ENCODE results near the gene SIM1.

The SIM1 gene

DNA sequence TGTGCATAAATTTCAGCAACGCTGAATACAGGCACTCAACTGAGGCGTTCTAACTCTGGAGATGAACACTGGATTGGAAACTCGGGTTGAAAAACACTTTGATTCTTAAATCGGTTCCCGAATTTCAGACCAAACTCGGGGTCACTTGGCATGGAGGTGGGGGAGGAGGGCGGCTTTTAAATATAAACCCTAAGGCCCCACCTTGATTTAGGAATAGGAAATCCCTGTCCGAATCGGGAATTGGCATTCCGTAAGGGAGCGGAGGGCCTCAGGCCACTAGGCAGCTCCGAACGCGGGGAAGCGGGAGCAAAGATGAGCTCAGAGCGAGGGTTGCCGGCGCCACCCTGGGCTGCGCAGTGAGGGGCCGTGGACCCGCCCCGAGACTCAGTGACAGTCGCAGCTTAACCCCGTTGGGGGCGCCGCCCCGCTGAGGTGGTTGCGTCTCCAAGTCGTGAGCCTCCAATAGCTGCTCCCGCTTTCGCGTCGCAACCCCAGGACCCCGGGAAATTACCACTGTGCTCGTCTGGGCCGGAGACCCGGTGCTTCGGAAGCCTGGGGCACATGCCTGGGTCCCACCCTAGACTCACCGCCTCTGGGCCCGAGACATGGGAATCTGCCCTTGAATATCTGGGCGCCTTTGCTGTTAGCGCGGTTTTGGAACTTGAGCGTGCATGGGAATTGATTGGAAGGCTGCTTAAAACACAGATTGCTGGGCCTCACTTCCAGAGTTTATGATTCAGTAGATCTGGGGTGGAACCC is 4.6 kb upstream of the SIM1 start:
- DNase-seq: no peak

DNA sequence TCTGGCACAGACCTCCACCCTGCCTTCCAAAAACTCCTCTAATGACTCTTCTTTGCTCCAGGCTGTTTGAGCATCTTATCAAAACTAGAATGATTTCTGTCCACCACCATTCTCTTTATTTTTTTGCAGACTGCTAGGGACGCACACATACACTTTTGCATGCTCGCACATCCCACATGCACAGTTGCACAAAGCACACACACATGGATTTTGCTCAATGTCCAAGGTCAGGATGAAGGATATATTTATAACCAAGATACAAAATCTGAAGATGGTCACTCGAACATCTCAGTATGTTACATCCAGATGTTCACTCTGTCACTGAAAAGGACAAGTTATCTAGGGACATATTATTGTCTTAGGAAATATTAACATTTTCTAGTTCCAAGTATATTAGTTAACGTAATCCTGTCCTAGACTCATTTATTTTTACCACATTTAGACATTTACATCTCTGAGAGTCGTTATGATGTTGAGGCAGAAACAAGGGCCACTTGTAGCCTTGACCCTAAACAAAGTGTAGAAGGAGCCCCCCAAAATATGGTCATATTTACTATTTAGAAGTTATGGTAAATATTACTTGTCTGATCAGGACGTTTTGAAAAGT is 3.4 kb upstream of the SIM1 start:
- no peak for DNase-seq

DNA sequence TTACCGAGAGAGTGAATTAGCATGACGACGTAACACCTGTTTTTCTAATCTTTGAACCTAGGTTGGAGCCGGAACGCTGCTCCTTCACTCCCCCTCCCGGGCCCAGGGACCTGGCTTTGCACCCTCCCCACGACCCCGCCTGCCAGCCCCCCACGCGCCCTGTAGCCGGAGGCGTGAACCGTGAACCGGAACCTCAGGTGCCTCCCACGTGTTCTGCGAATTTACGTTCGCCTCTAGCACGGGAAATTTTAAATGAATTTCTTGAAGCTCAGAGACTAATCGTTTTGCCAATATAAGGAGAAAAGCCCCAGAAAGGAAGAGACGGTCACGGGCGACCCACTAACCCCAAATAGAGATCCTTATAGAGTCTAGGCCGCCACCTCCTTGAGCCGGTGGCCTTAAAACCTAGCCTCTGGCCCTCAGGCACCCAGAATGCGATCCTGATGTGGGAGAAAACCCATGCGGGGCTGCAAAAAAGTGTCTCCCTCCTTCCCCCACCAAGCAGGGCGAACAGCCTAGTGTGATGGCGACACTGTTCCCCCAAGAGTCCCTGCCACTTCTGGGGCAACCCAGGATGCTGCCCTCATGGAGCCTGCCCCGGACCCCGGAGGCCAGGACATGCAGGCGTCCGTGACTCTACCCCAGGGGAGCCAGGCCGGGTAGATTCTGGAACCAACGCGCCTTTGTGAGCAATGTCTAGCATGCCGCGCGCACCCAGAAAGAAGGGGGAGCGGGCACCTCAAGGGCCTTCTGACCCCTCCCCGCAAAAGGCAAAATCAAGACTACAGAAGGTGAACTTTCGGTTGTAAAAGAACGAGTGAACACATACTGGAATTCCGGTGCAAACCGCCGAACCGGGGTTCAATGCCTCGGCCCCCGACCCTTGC is 2.7 kb upstream of the SIM1 start:
- DNase-seq: no peak

DNA sequence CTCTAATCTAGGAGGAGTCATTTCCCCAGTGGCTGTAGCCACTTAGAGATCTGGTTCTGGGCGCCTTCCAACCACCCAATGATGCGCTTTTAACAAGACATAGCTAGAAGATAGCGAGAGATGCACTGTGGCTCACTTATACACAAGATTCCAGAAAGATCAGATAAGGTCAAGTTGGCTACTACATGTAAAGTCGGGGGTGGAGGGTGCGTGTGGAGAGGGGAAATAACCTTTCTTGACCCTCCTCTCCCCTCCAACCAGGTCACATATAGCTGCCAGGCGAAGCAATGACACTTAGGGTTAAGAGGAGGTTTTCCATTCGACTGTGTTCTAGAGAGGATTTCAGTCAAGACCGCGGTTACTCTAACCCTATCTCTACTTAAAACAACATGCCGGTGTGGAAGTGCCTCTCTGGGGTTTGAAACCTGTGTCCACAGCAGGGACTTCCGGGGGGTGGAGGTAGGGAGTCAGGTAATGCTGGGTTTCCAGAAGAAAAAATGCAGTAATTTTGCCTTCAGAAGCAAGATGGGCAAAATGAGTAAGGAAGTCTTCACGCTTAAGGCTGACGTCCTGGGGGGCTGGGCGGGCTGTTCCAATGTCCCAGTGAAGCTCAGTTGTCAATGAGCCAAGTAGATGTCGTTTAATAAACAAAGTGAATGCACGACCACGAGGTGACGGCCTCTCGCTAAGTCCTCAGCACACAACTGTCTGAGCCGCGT is 1.8 kb upstream of the SIM1 start:
- DNase-seq: no peak

DNA sequence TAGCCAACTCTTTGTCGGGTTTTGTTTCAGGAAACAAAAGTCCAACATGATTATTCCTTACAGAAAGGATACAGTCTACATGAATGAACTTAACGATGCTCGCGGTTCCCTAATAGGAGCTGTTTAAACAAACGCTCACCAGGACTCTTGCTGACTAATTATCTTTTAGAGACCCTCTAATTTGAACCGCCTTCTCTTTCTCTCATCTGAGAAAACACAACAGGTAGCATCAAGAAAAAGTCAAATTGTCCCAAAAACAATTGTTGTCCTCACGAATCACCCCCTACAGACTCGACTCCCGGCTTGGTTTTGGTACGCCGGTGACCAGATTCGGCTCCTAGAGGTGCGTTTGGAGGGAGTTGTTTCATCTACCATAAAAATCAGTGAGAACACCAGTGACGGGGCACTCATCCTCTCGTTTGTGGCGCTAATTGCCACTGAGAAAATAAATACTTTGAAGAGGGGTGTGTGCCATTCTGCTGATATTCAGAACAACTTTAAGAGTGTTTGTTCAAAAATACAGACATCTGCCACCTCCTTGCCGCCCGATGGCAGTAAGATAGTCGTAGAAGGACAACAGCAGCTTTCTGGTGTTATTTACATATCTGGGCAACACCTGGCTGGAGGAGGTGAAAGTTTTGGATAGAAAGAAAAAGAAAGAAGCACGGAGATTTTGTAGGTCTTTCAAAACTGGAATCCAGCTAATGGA is 1.1 kb upstream of the SIM1 start:
- no peak for DNase-seq

DNA sequence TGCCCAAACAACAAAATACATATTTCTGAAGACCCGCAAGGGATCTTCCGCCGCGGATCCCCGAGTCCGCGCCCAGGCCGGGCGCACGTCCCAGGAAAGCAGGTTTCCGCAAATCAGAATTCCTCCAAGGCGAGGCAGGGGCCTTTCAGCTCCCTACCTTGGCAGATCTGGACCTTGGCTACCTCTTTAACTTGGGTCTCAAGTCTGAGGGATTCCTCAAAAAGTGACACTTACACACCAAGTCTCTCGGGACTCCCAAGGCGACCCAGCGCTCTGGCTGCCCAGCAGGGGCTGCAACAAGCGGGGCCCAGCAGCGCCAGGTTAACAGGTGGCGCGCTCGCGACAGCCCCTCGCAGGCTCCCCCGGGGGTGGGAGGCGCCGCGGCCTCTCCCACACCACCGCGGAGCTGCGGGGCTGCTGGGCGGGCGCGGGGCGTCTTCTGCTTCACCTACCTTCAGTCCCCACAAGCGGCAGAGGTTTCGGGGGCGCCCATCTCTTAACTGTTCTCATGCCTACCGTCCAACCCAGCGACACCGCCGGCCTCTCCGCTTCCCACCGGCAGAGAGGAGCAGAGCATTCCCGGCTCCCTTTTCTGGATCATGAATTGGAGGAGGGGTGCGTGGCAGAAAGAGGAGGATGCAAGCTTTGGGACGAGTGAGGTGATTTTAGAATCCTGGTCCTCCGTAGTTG is 414 bp downstream of the SIM1 start:
- DNase-seq: no peak

DNA sequence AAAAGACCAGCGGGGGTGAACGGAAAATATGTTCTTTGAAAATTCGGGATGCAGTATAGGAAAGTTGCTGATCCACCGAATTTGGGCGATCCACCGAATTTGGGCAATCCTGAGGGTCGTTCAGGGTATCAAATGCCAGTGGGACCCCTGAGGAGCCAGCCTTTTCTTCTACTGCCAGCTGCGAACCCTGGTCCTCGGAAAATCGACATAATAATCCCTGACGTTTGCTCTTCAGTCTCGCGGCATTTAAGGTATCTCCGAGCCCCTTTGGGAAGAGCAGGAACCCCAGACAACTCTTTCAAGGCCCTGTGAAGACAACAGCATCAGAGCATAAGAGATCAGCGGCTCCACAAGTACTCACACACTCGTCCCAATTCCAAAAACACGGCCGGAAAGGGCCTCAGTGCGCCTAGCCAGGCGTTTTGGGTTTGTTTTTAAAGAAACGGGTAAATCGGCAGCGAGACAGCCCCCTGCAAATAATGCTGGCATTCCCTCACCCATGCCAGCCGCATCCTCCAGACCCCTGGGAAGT is 1.0 kb downstream of the SIM1 start:
- no peak for DNase-seq

DNA sequence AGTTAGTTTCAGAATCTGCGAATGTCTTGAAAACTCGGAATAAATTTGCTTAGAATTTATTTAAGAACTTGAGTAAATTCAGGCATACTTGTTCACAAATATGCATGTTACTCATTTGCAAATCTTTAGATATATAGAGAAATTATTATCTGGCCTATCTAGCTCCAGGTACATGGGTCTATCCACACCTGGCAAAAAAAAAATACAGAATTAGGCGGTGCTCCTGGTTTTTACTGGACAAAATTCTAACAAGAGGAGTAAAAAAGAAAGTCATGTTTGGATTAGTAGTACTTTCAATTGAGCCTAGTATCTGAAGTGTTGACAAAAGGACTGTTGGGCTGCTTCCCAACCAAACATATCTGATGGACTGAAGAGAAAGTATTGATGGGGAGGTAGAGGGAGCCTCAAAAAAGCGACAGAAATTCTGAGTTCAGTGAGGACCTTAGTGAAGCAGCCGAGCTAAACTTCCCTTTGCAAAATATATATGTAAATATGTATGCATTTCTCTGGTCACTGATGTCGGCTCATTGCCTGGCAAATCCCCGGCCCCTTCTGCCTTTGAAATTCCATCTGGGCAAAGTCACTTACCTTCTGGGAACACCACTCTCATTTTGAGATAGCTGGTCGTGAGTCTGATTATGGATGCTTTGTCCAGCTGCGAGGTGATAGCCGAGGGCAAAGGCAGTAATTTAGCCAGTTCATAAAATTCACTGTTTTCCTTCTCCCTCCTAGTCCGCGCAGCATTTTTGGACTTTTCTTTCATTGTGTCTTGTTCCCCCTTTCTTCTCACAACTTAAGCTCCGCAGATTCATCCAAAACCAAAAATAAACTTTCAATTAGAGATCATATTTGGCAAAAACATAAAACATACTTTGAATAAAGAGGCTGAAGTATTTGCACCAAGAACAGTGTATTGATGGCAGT is 1.8 kb downstream of the SIM1 start:
- DNase-seq: no peak

DNA sequence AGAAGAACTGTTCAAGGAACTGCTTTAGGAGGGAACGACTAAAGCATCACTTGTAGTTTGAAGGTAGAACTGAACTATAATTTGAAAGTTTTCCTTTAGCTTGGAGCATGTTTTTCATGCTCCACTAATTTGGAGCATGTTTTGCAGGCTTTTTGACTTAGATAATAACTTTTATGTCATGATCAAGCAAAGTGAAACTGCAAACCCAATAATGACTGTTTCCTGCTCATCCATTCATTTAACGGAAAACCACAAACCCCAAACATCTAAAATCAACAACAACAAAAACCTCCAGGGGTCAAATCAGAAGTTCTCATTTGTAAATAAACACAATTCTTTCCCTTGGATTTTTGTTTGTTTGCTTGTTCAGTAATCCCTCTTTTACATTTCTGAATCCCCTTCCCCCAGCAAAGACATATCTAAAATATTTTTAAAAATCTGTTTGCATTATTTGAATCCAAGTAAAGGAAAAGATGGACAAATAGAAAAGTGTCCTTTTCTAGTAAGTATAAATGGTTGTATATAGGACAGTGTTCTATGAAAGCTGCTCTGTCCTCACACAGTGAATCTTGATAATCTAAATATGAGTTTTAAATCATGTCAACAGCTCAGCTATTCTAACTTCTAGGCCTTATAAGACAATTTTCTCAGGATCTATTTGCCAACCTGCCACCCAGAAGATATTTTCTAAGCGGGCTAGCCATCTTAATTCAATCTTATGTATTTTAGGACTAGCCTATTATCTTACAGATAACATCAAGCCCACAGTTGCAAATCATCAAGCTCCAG is 2.6 kb downstream of the SIM1 start:
- DNase-seq: no peak

DNA sequence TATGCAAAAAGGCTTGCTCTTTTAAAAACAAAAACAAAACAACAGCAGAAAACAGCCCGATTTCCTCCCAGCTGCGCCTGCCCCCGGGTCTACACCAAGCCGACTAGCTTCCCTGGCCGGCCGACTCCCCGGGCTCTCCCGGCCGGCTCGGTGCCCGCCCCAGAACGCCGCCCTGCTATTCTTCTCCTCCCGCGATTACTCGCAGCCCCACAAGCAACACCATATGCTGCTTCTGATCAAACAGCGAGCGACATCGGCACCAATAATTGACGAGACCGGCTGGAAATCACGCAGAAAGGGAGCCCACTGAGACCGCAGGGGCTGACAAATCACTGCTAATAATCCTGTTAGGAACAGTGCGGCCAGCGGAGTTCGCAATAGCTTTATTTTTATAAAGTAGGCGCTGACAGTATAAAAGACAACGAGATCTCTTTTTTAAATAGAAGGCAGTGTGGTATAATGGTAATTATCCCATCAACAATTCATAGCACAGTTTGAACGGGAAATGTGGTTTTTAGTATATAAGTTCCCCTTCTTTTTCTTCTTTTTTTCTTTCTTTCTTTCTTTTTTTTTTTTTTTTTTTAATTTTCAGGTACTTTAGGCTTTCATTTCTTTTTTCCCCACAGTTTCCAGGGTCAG is 3.3 kb downstream of the SIM1 start:
- no peak for DNase-seq

DNA sequence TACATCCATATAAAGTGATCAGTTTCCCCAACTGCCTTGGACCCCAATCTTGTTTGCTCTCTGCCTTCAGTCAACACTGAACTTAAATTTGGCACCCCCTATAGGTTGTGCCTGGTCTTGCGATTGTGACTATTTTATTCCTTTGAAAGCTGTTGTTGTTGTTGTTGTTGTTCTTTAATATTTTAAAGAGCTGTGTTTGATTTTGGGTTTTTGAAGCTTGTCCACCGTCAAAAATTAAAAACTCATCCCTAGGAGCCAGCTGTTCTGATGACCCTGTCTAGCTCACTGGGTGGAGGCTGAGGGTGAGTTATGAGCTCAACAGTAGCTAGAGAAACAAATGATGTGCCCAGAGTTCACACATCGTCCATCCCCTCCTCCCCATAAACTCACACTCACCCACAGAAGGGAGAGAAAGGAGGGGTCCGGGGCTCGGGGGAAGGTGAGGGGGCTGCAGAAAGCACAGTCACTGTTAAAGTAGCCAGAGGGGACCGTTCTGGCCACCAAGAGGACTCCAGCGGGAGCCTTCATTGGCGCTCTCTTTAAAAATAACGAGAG is 4.0 kb downstream of the SIM1 start:
- no peak for DNase-seq

DNA sequence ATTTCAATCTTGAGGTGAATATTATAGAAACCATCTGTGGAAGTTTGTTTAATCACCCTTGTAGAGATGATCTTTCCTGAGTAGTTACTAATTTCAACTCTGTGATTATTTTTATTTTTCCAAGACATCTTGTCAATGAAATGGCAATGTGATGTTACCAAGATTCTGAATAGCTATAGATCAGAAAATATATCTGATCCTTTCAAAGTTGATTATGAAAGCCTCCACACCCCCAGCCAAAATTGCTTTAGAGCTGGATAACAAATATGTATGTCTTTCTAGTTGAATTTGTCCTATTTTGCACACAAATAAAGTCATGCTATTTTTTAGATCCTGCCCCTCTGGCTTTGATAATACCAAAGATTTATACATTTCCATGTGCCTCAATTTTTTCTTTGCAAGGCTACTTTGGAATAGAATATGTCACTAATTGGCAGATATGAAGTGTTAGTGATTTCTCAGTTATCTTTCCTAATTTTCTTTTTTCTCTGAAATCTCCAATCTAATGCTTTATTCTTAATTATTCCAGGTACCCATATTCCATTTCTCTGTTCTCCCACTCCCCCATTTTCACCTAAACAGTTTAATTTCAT is 5.0 kb downstream of the SIM1 start:
- no peak for DNase-seq

DNA sequence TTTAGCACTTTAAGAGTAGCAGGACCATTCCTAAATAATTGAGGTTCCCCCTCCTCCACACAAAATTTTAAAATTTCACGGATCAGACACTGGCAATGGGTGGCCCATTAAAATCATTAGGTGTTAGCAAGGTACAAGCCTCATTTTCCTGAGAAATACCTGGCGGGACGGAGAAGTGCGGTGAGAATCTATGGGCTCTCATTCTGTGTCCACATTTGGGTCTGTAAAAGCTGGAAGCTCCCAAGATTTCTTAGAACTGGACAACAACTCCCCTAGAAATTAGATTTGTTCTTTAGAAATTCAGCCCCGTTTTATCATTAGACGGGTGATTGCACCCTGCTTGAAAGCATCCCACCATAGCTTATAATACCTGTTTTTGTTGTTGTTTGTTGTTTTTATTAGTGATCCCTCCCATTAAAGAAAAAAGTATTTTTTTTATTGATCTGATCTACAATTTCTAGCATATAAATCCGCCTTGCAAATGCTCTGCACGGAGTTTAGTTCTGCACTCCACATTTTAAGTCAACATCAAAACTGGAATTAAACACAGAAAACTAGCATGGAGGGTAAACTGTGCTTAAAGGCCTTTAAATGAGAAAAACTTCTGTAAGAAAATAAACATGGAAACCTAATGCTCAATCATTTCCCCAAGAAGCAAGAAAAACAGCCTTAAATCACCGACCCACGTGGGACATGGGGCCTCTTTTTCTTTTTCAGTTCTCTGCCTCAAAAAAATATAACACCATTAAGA is 5.7 kb downstream of the SIM1 start:
- no peak for DNase-seq

DNA sequence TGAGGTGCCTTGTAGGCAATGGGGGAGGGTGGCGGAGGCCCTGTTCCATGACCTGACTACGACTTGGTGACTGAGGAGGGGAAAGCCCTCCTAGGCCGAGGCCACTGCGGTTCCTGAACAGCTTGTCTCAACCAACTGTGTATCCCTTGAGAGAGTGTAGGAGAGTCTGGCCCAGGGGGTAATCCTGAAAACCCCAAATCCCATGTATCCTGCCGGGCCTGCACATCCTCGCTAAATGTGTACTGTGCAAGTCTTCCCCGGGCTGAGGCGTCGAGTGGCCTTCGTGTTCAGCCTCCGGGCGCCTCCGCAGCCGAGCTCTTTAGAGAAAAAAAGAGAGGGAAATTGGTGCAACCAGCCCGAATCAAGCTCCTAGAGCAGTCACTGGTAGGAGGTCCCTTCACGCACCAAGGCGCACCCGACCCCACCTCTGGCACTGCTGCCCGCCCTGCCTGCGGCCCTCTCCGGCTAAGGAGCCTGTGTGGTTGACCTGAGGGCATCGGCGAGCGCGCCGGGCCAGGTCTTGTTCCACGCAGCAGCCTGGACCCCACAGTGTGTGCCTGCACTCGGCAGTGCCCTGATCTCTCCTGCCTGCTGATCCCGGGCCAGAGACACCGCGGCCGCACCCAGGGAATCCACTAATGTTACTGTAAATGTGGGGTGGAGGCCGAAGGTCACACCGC is 7.3 kb downstream of the SIM1 start:
- DNase-seq: no peak

DNA sequence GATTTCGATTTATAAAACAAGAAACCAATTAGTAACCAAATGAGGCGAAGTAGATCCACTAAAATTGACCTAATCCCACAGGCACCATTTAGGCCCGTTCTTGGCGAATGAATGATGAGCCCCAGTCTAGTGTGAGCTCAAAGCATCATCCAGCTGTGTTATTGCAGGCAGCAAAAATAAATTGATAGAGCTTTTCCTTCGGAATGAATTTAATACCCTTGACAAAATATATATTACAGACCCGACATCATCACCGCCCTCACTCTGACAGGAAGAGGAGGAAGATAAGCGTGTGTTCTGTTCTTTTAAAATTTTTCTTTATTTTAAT is 7.8 kb downstream of the SIM1 start:
- no peak for DNase-seq

DNA sequence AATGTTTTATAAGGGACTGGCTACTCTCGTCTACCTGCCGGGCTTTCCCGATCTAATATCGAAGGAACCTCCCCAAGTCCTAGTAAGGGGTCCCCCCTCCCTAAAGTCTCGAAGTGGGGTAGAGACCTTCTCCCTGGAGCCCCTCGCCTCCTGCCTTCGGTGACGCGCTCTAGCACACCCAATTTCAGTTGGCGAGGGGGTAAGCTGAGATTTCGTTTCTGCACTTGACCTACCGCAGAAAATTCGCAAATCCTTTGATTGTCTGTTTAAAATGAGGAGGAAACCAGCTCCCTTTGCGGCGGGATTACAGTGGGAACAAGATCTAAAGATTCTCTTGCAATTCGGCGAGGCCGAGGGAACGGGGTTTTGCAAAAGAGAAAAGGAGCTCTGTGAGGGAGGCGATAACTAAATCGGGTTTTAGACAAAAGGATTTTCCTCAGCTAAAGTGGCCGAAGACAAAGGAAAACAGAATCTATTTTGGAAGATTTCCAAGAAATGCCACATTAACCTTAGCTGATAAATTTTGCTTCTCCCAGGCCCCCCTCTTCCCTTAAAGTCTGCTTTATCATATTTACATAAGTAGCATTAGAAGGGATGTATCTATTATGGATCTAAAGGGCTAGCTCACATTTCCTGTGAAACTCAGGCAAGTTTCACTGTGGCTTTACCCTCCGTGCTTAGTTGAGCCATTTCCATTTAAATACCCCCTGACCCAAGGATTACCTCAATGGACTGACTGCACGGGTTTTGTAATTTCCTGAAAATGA is 8.4 kb downstream of the SIM1 start:
- DNase-seq: no peak

Measured in T1000 (cell line).